Measurements from ENCODE around the gene PPP1R13B.
"Not testable (repeated sequence)": the region's sequence is repeated elsewhere in the genome, so short reads cannot be mapped to it uniquely, and the experiment has no call there.

PPP1R13B gene

DNA sequence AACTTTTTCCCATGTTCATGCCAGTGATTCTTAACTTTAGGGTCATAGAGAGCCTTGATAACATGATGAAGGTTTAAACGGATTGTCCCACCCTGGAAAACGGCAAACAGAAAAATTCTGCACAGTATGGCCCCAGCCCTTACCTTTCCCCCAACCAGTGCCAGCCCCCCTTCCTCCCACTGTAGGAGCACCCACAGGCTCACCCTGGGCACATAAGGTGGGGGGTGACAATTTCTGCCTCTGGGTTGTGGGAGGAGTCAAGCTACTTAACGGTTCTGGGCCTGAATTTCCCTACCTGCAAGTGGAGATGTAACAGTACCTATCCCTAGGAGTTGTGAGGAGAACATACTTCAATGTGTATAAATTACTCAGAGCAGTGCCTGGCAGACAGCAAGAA is 150.2 kb downstream of the PPP1R13B start:
- H3K27me3 ChIP-seq (ENCODE audit: low read depth, low read length) = no peaks in the 10 kb centered on the region
- H3K9me3 ChIP-seq (ENCODE audit: control insufficient read depth in 1 of 2, low read length in 2 of 2) = no peaks in the 10 kb centered on the region
- H3K27ac ChIP-seq (ENCODE audit: low read length) = no peak overlapping the region
- peak overlapping the region in 1 of 2 donors; percentile 45 for H3K4me3 ChIP-seq (ENCODE audit: low read depth in 1 of 2, low read length in 2 of 2)
- H3K36me3 ChIP-seq (ENCODE audit: control insufficient read depth in 1 of 2, insufficient read depth in 2 of 2, low read length in 2 of 2) = peaks cover 26 to 62% of the 10 kb centered on the region in 2 donors
- H3K4me1 ChIP-seq (ENCODE audit: control insufficient read depth in 1 of 2, insufficient read depth in 2 of 2, low read length in 2 of 2) = peaks cover 9 to 51% of the 10 kb centered on the region in 2 donors

GRCh38 chr14:103696466-103697071 is 150.8 kb downstream of the PPP1R13B start:
- peak overlapping the region in 1 of 2 donors; percentile 45 for H3K4me3 ChIP-seq (ENCODE audit: low read depth in 1 of 2, low read length in 2 of 2)
- no peaks in the 10 kb centered on the region for H3K9me3 ChIP-seq (ENCODE audit: control insufficient read depth in 1 of 2, low read length in 2 of 2)
- H3K27me3 ChIP-seq (ENCODE audit: low read depth, low read length) = no peaks in the 10 kb centered on the region
- H3K4me1 ChIP-seq (ENCODE audit: control insufficient read depth in 1 of 2, insufficient read depth in 2 of 2, low read length in 2 of 2) = peaks cover 9 to 51% of the 10 kb centered on the region in 2 donors
- peaks cover 26 to 60% of the 10 kb centered on the region in 2 donors for H3K36me3 ChIP-seq (ENCODE audit: control insufficient read depth in 1 of 2, insufficient read depth in 2 of 2, low read length in 2 of 2)
- H3K27ac ChIP-seq (ENCODE audit: low read length) = no peak overlapping the region

DNA sequence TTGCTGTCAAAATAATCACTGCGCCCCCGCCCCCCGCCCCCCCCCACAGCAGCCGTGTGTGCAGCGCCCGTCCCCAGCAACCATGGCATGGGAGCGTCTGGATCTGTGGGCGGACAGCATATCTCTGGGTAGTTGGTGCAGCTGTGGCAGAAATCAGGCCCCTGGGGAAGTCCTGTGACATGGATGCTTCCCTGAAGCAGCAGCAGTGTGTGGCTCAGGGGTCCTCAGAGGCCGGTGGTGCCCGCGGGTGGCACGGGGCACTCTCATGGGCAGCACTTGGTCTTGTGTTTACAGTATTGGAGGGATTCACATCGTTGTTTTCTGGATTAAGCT is 151.3 kb downstream of the PPP1R13B start:
- Histone ChIP-seq H3K4me1 (ENCODE audit: control insufficient read depth in 1 of 2, insufficient read depth in 2 of 2, low read length in 2 of 2) (peaks cover 9 to 50% of the 10 kb centered on the region in 2 donors), H3K27ac (ENCODE audit: low read length) (no peak overlapping the region)

GRCh38 chr14:103695296-103696069 is 151.9 kb downstream of the PPP1R13B start:
- peaks cover 9 to 45% of the 10 kb centered on the region in 2 donors for H3K4me1 ChIP-seq (ENCODE audit: control insufficient read depth in 1 of 2, insufficient read depth in 2 of 2, low read length in 2 of 2)
- H3K9me3 ChIP-seq (ENCODE audit: control insufficient read depth in 1 of 2, low read length in 2 of 2) = no peaks in the 10 kb centered on the region
- H3K27me3 ChIP-seq (ENCODE audit: low read depth, low read length) = no peaks in the 10 kb centered on the region
- no peak overlapping the region for H3K27ac ChIP-seq (ENCODE audit: low read length)
- peaks cover 26 to 56% of the 10 kb centered on the region in 2 donors for H3K36me3 ChIP-seq (ENCODE audit: control insufficient read depth in 1 of 2, insufficient read depth in 2 of 2, low read length in 2 of 2)
- no peak overlapping the region for H3K4me3 ChIP-seq (ENCODE audit: low read depth in 1 of 2, low read length in 2 of 2)

More for the DNA sequence above, 151.3 kb downstream of the PPP1R13B start:
- Histone ChIP-seq H3K36me3 (ENCODE audit: control insufficient read depth in 1 of 2, insufficient read depth in 2 of 2, low read length in 2 of 2) (peaks cover 26 to 58% of the 10 kb centered on the region in 2 donors), H3K4me3 (ENCODE audit: low read depth in 1 of 2, low read length in 2 of 2) (peak overlapping the region in 1 of 2 donors; percentile 45), H3K27me3 (ENCODE audit: low read depth, low read length) (no peaks in the 10 kb centered on the region), H3K9me3 (ENCODE audit: control insufficient read depth in 1 of 2, low read length in 2 of 2) (no peaks in the 10 kb centered on the region)

GRCh38 chr14:103694572-103695026 is 152.8 kb downstream of the PPP1R13B start:
- no peak overlapping the region for H3K4me3 ChIP-seq (ENCODE audit: low read depth in 1 of 2, low read length in 2 of 2)
- H3K4me1 ChIP-seq (ENCODE audit: control insufficient read depth in 1 of 2, insufficient read depth in 2 of 2, low read length in 2 of 2) = peaks cover 9 to 42% of the 10 kb centered on the region in 2 donors
- H3K27me3 ChIP-seq (ENCODE audit: low read depth, low read length) = no peaks in the 10 kb centered on the region
- peaks cover 25 to 59% of the 10 kb centered on the region in 2 donors for H3K36me3 ChIP-seq (ENCODE audit: control insufficient read depth in 1 of 2, insufficient read depth in 2 of 2, low read length in 2 of 2)
- H3K27ac ChIP-seq (ENCODE audit: low read length) = no peak overlapping the region
- no peaks in the 10 kb centered on the region for H3K9me3 ChIP-seq (ENCODE audit: control insufficient read depth in 1 of 2, low read length in 2 of 2)

GRCh38 chr14:103693515-103693914 is 153.9 kb downstream of the PPP1R13B start:
- Histone ChIP-seq H3K36me3 (ENCODE audit: control insufficient read depth in 1 of 2, insufficient read depth in 2 of 2, low read length in 2 of 2) (peaks cover 25 to 50% of the 10 kb centered on the region in 2 donors), H3K4me1 (ENCODE audit: control insufficient read depth in 1 of 2, insufficient read depth in 2 of 2, low read length in 2 of 2) (peaks cover 9 to 43% of the 10 kb centered on the region in 2 donors), H3K27ac (ENCODE audit: low read length) (no peak overlapping the region)

DNA sequence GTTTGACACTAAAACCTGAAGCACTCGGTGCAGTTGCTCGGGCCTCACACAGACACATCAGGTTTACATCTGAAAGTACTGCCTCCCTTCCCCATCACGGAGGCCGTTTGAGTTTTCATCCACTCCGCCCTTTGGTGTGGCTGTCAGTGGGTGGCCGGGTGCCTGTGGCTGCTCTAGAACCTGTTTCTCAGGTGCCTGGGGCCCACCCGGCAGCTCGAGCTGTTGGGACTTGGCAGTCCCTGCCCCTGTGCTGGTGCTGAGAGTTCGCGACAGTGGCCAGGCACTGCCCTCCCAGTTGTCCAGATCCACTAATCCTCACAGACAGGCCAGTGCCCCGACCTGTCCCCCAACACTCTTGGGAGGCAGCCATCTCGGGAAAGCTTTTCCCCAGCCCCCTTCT is 154.5 kb downstream of the PPP1R13B start:
- H3K36me3 ChIP-seq (ENCODE audit: control insufficient read depth in 1 of 2, insufficient read depth in 2 of 2, low read length in 2 of 2) = peaks cover 27 to 44% of the 10 kb centered on the region in 2 donors
- H3K9me3 ChIP-seq (ENCODE audit: control insufficient read depth in 1 of 2, low read length in 2 of 2) = no peaks in the 10 kb centered on the region
- H3K4me3 ChIP-seq (ENCODE audit: low read depth in 1 of 2, low read length in 2 of 2) = no peak overlapping the region
- H3K27ac ChIP-seq (ENCODE audit: low read length) = no peak overlapping the region
- H3K4me1 ChIP-seq (ENCODE audit: control insufficient read depth in 1 of 2, insufficient read depth in 2 of 2, low read length in 2 of 2) = peaks cover 9 to 36% of the 10 kb centered on the region in 2 donors
- no peaks in the 10 kb centered on the region for H3K27me3 ChIP-seq (ENCODE audit: low read depth, low read length)

More at GRCh38 chr14:103693515-103693914, 153.9 kb downstream of the PPP1R13B start:
- H3K27me3 ChIP-seq (ENCODE audit: low read depth, low read length) = no peaks in the 10 kb centered on the region
- no peaks in the 10 kb centered on the region for H3K9me3 ChIP-seq (ENCODE audit: control insufficient read depth in 1 of 2, low read length in 2 of 2)
- H3K4me3 ChIP-seq (ENCODE audit: low read depth in 1 of 2, low read length in 2 of 2) = no peak overlapping the region

- H3K36me3 ChIP-seq (ENCODE audit: control insufficient read depth in 1 of 2, insufficient read depth in 2 of 2, low read length in 2 of 2) = peaks cover 27 to 38% of the 10 kb centered on the region in 2 donors
- H3K27me3 ChIP-seq (ENCODE audit: low read depth, low read length) = no peaks in the 10 kb centered on the region
- no peak overlapping the region for H3K27ac ChIP-seq (ENCODE audit: low read length)
- no peak overlapping the region for H3K4me3 ChIP-seq (ENCODE audit: low read depth in 1 of 2, low read length in 2 of 2)
- H3K4me1 ChIP-seq (ENCODE audit: control insufficient read depth in 1 of 2, insufficient read depth in 2 of 2, low read length in 2 of 2) = peaks cover 4 to 29% of the 10 kb centered on the region in 2 donors
- H3K9me3 ChIP-seq (ENCODE audit: control insufficient read depth in 1 of 2, low read length in 2 of 2) = no peaks in the 10 kb centered on the region
These were observed 155.2 kb downstream of the PPP1R13B start for GRCh38 chr14:103692159-103692558.

- H3K4me3 ChIP-seq (ENCODE audit: low read depth in 1 of 2, low read length in 2 of 2); H3K9me3 ChIP-seq (ENCODE audit: control insufficient read depth in 1 of 2, low read length in 2 of 2); H3K27me3 ChIP-seq (ENCODE audit: low read depth, low read length); H3K27ac ChIP-seq (ENCODE audit: low read length): not testable (repeated sequence)
- Histone ChIP-seq H3K36me3 (ENCODE audit: control insufficient read depth in 1 of 2, insufficient read depth in 2 of 2, low read length in 2 of 2) (peaks cover 30 to 42% of the 10 kb centered on the region in 2 donors), H3K4me1 (ENCODE audit: control insufficient read depth in 1 of 2, insufficient read depth in 2 of 2, low read length in 2 of 2) (peaks cover 0 to 24% of the 10 kb centered on the region in 2 donors)
These were observed 155.7 kb downstream of the PPP1R13B start for GRCh38 chr14:103691655-103692054.

GRCh38 chr14:103690332-103690731 is 157.0 kb downstream of the PPP1R13B start:
- Histone ChIP-seq H3K27ac (ENCODE audit: low read length) (no peak overlapping the region), H3K27me3 (ENCODE audit: low read depth, low read length) (no peaks in the 10 kb centered on the region), H3K4me1 (ENCODE audit: control insufficient read depth in 1 of 2, insufficient read depth in 2 of 2, low read length in 2 of 2) (peaks cover 0 to 12% of the 10 kb centered on the region in 2 donors), H3K9me3 (ENCODE audit: control insufficient read depth in 1 of 2, low read length in 2 of 2) (no peaks in the 10 kb centered on the region), H3K36me3 (ENCODE audit: control insufficient read depth in 1 of 2, insufficient read depth in 2 of 2, low read length in 2 of 2) (peaks cover 40 to 50% of the 10 kb centered on the region in 2 donors), H3K4me3 (ENCODE audit: low read depth in 1 of 2, low read length in 2 of 2) (no peak overlapping the region)

Measured in muscle layer of duodenum (tissue), 2 donors.